Mesothelial cell of epicardium (in vitro differentiated cells): ENCODE results near the gene OR5AR1. TPM values are rescaled to one million over a fixed set of nuclear protein-coding genes. Genes with fewer than 3 reads are reported as not detected.

Source experiments
- DNase-seq, 2 experiments: peaks; one replicate each; pipeline ENCODE4 v3.0.0; 2021; ENCODE audit warnings: low spot score in 2 of 2; ENCODE audit not compliant: unreplicated experiment in 2 of 2
- H3K27ac Mint-ChIP-seq: 2 replicates; pipeline ENCODE4 v1.8.0; 2021; ENCODE audit warnings: mixed read lengths
- H3K27me3 Mint-ChIP-seq: 2 replicates; pipeline ENCODE4 v1.8.0; 2021; ENCODE audit warnings: low read depth, mixed read lengths
- H3K36me3 Mint-ChIP-seq: 2 replicates; pipeline ENCODE4 v1.8.0; 2021; ENCODE audit warnings: mixed read lengths
- H3K4me1 Mint-ChIP-seq: 2 replicates; pipeline ENCODE4 v1.8.0; 2021; ENCODE audit warnings: mixed read lengths
- H3K4me3 Mint-ChIP-seq: 2 replicates; pipeline ENCODE4 v1.8.0; 2021; ENCODE audit warnings: mild to moderate bottlenecking, moderate library complexity, mixed read lengths
- H3K9me3 Mint-ChIP-seq: 2 replicates; pipeline ENCODE4 v1.8.0; 2021; ENCODE audit warnings: mixed read lengths
- CTCF ChIP-seq: fragments of 200-600 bp; sonication (generic); IDR thresholded peaks from one replicate; pipeline ENCODE4 v1.5.0; 2021; ENCODE audit warnings: antibody characterized with exemption; ENCODE audit not compliant: unreplicated experiment
- total RNA-seq: library from RNA; stranded (reverse); gene quantifications from 3 replicates; pipeline ENCODE4 v1.2.1, GENCODE V29; 2021

Gene OR5AR1
- total RNA-seq, 1 donor from 2014 or later = not detected

GRCh38 chr11:56714206-56714605 is 50.7 kb downstream of the OR5AR1 start:
- H3K9me3 Mint-ChIP-seq = peaks cover 16% of the 10 kb centered on the region
- TF ChIP-seq CTCF = no peak
- H3K4me1 Mint-ChIP-seq = no peaks in the 10 kb centered on the region
- H3K4me3 Mint-ChIP-seq = no peak overlapping the region
- H3K36me3 Mint-ChIP-seq = no peaks in the 10 kb centered on the region
- no peak overlapping the region for H3K27ac Mint-ChIP-seq
- H3K27me3 Mint-ChIP-seq = no peaks in the 10 kb centered on the region
- DNase-seq = no peak

Other genes starting within 250 kb of the OR5AR1 start
- not detected in 3 replicates for gene OR5M3, start 190.3 kb upstream of the OR5AR1 start, total RNA-seq
- not detected in 3 replicates for gene OR5M8, start 172.3 kb upstream of the OR5AR1 start, total RNA-seq
- not detected in 3 replicates for gene OR5M11, start 120.4 kb upstream of the OR5AR1 start, total RNA-seq
- gene OR5M10, start 86.0 kb upstream of the OR5AR1 start, total RNA-seq = not detected in 3 replicates
- not detected in 3 replicates for gene OR5M1, start 48.8 kb upstream of the OR5AR1 start, total RNA-seq
- not detected in 3 replicates for gene OR5AP2, start 21.2 kb upstream of the OR5AR1 start, total RNA-seq
- not detected in 3 replicates for gene OR9G1, start 35.4 kb downstream of the OR5AR1 start, total RNA-seq
- gene OR9G4, start 85.0 kb downstream of the OR5AR1 start, total RNA-seq = not detected in 3 replicates